ENCODE measurements around the gene SREK1.
"Not testable (repeated sequence)": the region's sequence is repeated elsewhere in the genome, so short reads cannot be mapped to it uniquely, and the experiment has no call there.

SREK1 gene

DNA sequence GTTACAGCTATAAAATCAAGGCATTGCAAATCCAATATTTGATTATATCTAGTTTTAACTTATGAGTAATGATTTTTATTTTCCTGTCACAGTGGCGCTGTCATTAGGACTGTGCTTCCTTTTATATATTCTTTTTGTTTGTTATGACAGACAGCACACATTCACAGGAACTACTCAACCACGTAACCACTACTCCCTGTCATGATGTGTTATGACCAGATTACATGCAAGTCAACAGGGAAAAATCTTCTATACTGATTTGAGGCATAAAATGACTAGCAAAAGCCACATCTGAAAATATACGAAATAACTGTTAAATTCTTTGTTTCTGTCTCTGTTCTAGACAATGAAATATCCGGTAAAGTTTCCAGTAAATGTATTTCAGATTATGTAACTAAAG, 25.4 kb downstream of the SREK1 start:
- DNase-seq: no peak

DNA sequence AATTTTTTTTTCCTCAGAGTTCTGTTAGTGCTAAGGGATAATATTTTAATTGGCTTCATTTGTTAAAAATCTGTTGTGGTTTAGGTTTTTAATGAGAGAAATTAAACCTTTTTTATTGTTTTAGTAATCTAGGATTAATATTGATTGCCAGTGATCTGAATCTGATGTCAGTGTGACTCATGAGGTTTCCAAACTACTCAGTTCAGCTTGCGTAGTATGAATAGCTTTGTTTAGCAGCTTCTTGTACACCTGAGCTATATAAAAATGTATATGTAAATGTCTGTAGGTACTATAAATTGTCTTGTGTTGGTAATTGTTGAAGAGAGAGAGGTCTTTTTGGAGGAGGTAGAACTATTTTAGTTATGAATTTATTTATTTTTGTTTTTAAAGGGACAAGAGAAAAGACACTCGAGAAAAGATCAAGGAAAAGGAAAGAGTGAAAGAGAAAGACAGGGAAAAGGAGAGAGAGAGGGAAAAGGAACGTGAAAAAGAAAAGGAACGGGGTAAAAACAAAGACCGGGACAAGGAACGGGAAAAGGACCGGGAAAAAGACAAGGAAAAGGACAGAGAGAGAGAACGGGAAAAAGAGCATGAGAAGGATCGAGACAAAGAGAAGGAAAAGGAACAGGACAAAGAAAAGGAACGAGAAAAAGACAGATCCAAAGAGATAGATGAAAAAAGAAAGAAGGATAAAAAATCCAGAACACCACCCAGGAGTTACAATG, 26.3 kb downstream of the SREK1 start:
- DNase-seq: no peak

DNA sequence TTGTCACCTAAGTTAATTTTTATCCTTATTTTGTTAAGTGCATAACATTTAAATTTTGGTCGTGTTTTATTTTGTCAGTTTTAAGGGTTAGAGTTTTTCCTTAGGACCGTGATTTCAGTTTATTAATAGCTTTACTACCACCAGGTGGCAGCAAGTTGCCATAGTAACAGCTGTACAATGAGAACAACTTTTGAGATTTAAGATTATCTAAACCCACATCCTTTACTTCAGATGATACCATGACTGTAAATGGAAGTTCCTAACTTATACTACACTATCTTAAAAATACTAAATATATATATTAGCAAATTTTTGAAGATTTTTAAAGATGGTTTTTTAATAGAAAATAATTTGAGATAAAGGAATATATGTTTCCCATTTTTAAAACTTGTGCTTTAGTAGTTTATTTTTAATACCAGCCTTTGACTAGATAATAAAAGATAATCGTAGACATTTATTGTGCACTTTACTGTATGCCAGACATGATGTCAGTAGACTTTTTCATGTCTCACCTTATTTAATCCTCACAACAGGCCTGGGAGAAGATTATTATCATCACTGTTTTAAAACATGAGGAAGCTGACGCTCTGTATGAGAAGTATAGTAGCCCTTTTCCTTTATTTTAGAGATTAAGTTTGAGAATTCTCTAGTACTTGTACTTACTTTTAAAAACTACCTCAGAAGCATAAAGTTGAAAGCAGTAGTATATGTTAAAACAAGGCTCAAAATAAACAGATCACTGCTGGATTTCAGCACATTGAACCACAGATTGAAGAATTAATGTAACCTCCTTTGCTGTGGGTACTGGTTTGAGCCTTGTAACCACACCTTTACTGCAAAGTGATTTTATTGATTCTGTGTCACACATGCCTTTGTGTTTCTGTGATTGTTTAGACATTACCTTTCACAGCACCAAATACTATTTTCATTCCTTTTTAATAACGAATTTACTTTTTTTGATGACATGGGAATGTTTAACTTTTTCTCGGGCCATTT, 27.5 kb downstream of the SREK1 start:
- DNase-seq: peak; percentile 87

DNA sequence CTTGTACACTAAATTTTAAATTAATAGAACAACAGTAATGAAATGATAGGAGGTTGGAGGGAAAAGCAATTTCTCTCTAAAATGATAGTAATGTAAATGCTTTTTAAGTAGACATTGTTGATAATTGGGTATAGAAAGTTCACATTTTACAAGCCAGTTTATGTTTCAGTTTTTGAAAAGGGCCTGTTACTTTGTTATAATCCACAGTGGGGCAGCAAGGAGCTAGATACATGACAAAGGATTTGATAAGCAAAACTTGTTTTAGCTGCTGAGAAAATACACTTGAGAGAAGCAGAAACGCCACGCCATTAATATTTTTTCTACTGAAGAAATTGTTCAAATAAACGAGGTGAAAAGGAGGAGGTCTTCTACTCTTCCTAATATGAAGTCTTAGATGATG, 30.2 kb downstream of the SREK1 start:
- peak; percentile 67 for DNase-seq

GRCh38 chr5:66178799-66179198, 34.7 kb downstream of the SREK1 start:
- no peak for DNase-seq

- no peak for DNase-seq
Observed at GRCh38 chr5:66179297-66180051, 35.4 kb downstream of the SREK1 start.

- no peak for DNase-seq
Observed at GRCh38 chr5:66180282-66181155, 36.4 kb downstream of the SREK1 start.

DNA sequence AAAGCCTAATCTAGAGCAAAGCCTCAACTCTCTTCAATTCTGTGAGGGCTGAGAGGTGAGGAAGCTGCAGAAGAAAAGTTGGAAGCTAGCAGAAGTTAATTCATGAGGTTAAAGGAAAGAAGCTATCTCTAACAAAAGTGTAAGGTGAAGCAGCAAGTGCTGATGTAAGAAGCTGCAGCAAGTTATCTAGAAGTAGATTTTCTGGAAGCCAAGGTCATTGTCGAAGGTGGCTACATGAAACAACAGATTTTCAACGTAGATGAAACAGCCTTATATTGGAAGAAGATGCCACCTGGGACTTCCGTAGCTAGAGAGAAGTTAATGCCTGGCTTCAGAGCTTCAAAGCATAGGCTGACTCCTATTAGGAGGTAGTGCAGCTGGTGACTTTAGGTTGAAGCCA, 42.0 kb downstream of the SREK1 start:
- DNase-seq: no peak

GRCh38 chr5:66193419-66193818, 49.3 kb downstream of the SREK1 start:
- no peak for DNase-seq

GRCh38 chr5:66197764-66198405, 53.8 kb downstream of the SREK1 start:
- DNase-seq: no peak

GRCh38 chr5:66198837-66199236, 54.7 kb downstream of the SREK1 start:
- DNase-seq: no peak

- no peak for DNase-seq
Observed at GRCh38 chr5:66203531-66203930, 59.4 kb downstream of the SREK1 start.

DNA sequence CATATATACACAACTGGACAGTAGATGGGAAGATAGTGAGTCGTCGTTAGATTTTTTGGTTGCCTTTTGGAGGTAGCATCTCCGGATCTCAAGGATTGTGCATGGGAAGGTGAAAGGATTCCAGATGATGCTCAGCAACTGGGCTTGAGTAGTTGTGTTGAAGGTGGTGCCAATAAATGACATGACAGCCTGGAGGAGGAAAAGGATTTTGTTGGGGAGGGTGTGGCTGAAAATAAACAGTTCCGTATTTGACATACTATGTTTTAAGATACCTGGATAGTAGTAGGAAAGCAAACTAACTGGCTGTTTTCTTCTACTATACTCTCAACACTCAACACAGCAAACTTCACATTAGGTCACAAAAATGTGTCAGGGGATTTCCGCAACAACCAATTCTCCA, 62.4 kb downstream of the SREK1 start:
- no peak for DNase-seq

- no peak for DNase-seq
Observed at GRCh38 chr5:66207800-66208561, 63.9 kb downstream of the SREK1 start.

GRCh38 chr5:66209350-66209749, 65.2 kb downstream of the SREK1 start:
- DNase-seq: no peak

DNA sequence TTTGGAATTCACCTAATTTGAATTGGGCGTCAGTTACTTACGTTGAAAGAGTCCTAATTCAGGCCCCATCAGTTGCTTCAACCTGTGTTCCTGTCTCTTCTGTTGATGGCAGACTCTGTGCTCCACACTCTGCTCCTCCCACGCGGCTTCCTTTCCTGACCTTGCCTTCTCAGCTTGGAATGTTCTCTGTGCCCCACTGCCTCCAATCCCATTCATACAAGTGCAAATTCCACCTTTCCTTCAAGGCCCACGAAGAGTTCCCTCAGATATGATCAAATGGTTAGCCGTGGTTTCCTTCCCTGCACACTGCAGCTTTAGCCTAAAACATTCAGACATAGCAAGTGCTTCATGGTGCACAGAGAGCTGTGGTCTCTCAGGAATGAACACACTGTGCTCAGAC, 65.7 kb downstream of the SREK1 start:
- DNase-seq: no peak

DNA sequence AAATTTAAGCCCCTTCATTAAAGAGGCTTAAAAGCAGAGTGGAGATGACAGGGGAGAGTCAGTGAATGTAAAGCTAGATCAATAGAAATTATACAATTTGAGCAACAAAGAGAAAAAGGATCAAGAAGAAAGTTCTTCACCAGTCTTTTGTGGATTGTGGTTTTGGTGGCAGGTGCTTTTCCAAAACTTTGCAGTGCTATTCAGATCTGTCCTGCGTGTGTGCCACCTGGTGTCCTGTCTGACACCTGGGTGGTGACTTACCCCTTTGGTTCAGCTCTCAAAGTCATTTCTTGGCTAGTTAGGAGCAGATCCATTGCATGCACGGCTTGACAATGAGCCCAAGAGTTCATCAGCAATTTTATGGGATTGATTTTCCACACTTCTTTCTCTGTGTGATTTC, 69.4 kb downstream of the SREK1 start:
- no peak for DNase-seq

- no peak for DNase-seq
Observed at GRCh38 chr5:66222455-66222854, 78.4 kb downstream of the SREK1 start.

GRCh38 chr5:66222896-66223295, 78.8 kb downstream of the SREK1 start:
- DNase-seq: not testable (repeated sequence)

DNA sequence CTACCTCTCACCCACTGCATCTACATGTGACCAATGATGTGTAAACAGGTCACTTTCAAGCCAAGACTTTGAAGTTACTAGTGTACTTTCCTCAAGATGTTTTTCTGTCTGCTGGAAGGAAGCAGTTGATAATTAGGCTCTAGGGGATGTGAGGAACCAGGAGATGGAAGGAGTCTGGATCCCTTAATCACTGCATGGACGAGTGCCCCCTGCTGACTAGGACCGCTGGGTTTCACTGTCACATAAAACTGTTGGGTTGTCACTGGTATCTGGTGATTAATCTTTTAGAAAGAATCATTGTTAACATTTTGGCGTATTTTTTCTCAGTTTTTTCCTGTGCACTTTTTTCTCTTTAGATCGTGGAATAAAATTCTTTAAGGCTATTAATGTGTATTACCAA, 79.5 kb downstream of the SREK1 start:
- peak; percentile 12 for DNase-seq

- DNase-seq: no peak
Observed at GRCh38 chr5:66224274-66224673, 80.2 kb downstream of the SREK1 start.

Data from hematopoietic multipotent progenitor cell treated with erythropoietin and hydrocortisone succinate and interleukin-3 and kit ligand, for 6 days (in vitro differentiated cells).